GM12878 (cell line): ENCODE measurements around the gene TNFAIP8L1. TPM values are rescaled to one million over a fixed set of nuclear protein-coding genes. Genes with fewer than 3 reads are reported as not detected.

Source experiments
- CHD2 ChIP-seq: IDR thresholded peaks from 2 replicates; pipeline ENCODE4 v1.6.1; 2011; ENCODE audit warnings: low read depth, low read length, improper control_type of control experiment, borderline replicate concordance
- HDAC6 ChIP-seq: fragments of 200-600 bp; sonication (generic); IDR thresholded peaks from one replicate; pipeline ENCODE4 v1.8.0; 2017; ENCODE audit warnings: antibody characterized with exemption; ENCODE audit not compliant: unreplicated experiment
- MTA3 ChIP-seq: IDR thresholded peaks from 2 replicates; pipeline ENCODE4 v1.6.1; 2012; ENCODE audit warnings: low read length, inconsistent platforms, borderline replicate concordance
- POU2F2 ChIP-seq: IDR thresholded peaks from 3 replicates; pipeline ENCODE4 v1.6.1; 2011; ENCODE audit warnings: low read depth, mild to moderate bottlenecking, low read length, borderline replicate concordance
- SPI1 ChIP-seq: IDR thresholded peaks from 2 replicates; pipeline ENCODE4 v1.6.1; 2011; ENCODE audit warnings: low read depth, mild to moderate bottlenecking, low read length, moderate library complexity, borderline replicate concordance; ENCODE audit not compliant: insufficient read depth
- polyA plus RNA-seq, 11 experiments: library from polyadenylated mRNA; depleted of rRNA in 4 of 11; unstranded in 6 of 11; stranded (reverse) in 5 of 11; fragments of >200 nt; fragmentation: Nextera tagmentation in 4 of 11; fragmentation: Illumina TruSeq in 1 of 11; extraction: Ambion mirVana in 4 of 11; extraction: Trizol in 1 of 11; gene quantifications; 1 replicate in 1 of 11; 2 replicates in 10 of 11; pipeline versions ENCODE4 v1.2.1 to v1.2.3, GENCODE V29; 2011 to 2016; ENCODE audit warnings: inconsistent platforms in 2 of 11, missing spikeins in 2 of 11, low read depth in 1 of 11
- total RNA-seq, 4 experiments: library from RNA; depleted of rRNA in 3 of 4; stranded (reverse); fragments of >200 nt in 3 of 4; fragmentation: Illumina TruSeq in 1 of 4; extraction: Trizol in 1 of 4; gene quantifications; 2 replicates each; pipeline versions ENCODE4 v1.2.1 to v1.2.3, GENCODE V29; 2013 to 2021
- TF ChIP-seq, protein P1 (sequence below): fragments of 450-650 bp; conservative IDR thresholded peaks from 2 replicates; pipeline ENCODE4 v1.6.1; 2017; ENCODE audit warnings: mild to moderate bottlenecking, moderate library complexity
- TF ChIP-seq, protein P2 (sequence below): fragments of 450-650 bp; IDR thresholded peaks from 2 replicates; pipeline ENCODE4 v1.6.1; 2017; ENCODE audit warnings: low read depth, mild to moderate bottlenecking, moderate library complexity
- TF ChIP-seq, protein P3 (sequence below): IDR thresholded peaks from 2 replicates; pipeline ENCODE4 v1.6.1; 2012; ENCODE audit warnings: low read depth, low read length, improper control_type of control experiment
- TF ChIP-seq, protein P4 (sequence below): fragments of 450-650 bp; formaldehyde crosslinking; IDR thresholded peaks from 2 replicates; pipeline ENCODE4 v1.5.0; 2022; ENCODE audit warnings: mild to moderate bottlenecking, missing genetic modification characterization

Gene TNFAIP8L1
- total and polyA plus RNA-seq, 10 of the 15 experiments (the other 5 are each of a cell fraction or from before 2014, with no cell fraction given) = 0.93 to 12.7 (median 8.6) TPM

DNA sequence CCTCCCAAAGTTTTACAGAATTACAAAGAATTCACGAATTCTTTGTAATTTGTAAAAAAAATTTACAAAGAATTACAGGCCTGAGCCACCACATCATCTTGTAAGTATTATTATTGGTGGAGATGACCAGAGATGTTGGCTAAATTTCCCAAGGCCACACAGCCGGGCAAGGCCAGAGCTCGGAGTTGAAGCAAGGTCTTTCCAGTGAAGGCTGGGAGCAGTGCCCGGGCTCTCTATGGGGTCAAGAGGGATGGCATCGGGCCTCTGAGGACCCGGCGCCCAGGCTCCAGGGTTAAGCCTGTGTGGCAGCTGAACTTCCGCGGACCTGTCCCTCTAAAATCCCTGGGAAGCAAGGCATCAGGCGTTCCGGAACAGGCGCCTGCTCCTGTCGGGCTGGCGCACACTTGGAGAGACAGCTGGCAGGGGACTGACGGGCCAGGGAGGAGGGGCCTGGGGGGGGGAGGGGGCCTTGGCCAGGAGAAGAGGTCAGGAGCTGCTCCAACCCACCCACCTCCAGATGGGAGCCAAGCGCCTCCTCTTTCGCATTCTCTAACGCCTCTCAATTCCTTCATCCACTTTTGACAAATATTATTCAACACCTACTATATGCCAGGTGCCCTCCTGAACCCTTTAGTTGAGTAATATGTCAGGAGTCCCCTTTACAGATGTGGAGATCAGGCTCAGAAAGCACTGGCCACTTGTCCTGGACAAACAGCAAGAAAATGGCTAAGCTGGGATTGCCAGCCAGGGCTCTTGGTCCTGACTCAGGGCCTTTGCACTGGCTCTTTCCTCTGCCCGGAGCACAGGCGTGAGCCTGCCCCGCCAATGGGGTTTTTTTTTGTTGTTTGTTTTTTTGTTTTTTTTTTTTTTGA is 43.0 kb upstream of the TNFAIP8L1 start (continued):
- TF ChIP-seq, protein P1, sequence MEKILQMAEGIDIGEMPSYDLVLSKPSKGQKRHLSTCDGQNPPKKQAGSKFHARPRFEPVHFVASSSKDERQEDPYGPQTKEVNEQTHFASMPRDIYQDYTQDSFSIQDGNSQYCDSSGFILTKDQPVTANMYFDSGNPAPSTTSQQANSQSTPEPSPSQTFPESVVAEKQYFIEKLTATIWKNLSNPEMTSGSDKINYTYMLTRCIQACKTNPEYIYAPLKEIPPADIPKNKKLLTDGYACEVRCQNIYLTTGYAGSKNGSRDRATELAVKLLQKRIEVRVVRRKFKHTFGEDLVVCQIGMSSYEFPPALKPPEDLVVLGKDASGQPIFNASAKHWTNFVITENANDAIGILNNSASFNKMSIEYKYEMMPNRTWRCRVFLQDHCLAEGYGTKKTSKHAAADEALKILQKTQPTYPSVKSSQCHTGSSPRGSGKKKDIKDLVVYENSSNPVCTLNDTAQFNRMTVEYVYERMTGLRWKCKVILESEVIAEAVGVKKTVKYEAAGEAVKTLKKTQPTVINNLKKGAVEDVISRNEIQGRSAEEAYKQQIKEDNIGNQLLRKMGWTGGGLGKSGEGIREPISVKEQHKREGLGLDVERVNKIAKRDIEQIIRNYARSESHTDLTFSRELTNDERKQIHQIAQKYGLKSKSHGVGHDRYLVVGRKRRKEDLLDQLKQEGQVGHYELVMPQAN = no peak
- TF ChIP-seq HDAC6 (no peak), CHD2 (no peak), POU2F2 (no peak), MTA3 (no peak), SPI1 (no peak)
- TF ChIP-seq, protein P2, sequence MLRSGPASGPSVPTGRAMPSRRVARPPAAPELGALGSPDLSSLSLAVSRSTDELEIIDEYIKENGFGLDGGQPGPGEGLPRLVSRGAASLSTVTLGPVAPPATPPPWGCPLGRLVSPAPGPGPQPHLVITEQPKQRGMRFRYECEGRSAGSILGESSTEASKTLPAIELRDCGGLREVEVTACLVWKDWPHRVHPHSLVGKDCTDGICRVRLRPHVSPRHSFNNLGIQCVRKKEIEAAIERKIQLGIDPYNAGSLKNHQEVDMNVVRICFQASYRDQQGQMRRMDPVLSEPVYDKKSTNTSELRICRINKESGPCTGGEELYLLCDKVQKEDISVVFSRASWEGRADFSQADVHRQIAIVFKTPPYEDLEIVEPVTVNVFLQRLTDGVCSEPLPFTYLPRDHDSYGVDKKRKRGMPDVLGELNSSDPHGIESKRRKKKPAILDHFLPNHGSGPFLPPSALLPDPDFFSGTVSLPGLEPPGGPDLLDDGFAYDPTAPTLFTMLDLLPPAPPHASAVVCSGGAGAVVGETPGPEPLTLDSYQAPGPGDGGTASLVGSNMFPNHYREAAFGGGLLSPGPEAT = no peak
- TF ChIP-seq, protein P3, sequence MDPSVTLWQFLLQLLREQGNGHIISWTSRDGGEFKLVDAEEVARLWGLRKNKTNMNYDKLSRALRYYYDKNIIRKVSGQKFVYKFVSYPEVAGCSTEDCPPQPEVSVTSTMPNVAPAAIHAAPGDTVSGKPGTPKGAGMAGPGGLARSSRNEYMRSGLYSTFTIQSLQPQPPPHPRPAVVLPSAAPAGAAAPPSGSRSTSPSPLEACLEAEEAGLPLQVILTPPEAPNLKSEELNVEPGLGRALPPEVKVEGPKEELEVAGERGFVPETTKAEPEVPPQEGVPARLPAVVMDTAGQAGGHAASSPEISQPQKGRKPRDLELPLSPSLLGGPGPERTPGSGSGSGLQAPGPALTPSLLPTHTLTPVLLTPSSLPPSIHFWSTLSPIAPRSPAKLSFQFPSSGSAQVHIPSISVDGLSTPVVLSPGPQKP = no peak
- TF ChIP-seq, protein P4, sequence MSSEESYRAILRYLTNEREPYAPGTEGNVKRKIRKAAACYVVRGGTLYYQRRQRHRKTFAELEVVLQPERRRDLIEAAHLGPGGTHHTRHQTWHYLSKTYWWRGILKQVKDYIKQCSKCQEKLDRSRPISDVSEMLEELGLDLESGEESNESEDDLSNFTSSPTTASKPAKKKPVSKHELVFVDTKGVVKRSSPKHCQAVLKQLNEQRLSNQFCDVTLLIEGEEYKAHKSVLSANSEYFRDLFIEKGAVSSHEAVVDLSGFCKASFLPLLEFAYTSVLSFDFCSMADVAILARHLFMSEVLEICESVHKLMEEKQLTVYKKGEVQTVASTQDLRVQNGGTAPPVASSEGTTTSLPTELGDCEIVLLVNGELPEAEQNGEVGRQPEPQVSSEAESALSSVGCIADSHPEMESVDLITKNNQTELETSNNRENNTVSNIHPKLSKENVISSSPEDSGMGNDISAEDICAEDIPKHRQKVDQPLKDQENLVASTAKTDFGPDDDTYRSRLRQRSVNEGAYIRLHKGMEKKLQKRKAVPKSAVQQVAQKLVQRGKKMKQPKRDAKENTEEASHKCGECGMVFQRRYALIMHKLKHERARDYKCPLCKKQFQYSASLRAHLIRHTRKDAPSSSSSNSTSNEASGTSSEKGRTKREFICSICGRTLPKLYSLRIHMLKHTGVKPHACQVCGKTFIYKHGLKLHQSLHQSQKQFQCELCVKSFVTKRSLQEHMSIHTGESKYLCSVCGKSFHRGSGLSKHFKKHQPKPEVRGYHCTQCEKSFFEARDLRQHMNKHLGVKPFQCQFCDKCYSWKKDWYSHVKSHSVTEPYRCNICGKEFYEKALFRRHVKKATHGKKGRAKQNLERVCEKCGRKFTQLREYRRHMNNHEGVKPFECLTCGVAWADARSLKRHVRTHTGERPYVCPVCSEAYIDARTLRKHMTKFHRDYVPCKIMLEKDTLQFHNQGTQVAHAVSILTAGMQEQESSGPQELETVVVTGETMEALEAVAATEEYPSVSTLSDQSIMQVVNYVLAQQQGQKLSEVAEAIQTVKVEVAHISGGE (CRISPR knock-in tag) = no peak
